Cerebellar nuclear complex (tissue), 1 donor: ENCODE results near the gene ZMIZ1.

ENCODE experiments used
- DNase-seq, 2 experiments: peaks; one replicate each; lab custom pipeline; 2025; lab: John Stamatoyannopoulos, UW

ZMIZ1 gene

GRCh38 chr10:79068562-79069324, at the start of gene ZMIZ1:
Gene ZMIZ1 (plus strand): TSS chr10:79068966. CDS start chr10:79201633, 132,667 bp downstream.
- DNase-seq: peak in 1 of 2 experiments; percentile 25

- no peak for DNase-seq
These were observed 49.2 kb upstream of the ZMIZ1 start for GRCh38 chr10:79019441-79020014.

GRCh38 chr10:79020015-79020491, 48.7 kb upstream of the ZMIZ1 start:
- no peak for DNase-seq

GRCh38 chr10:79020605-79021004, 48.2 kb upstream of the ZMIZ1 start:
- DNase-seq: no peak

GRCh38 chr10:79021331-79021907, 47.3 kb upstream of the ZMIZ1 start:
- DNase-seq: no peak

GRCh38 chr10:79021948-79022499, 46.7 kb upstream of the ZMIZ1 start:
- no peak for DNase-seq

GRCh38 chr10:79022565-79023230, 46.1 kb upstream of the ZMIZ1 start:
- no peak for DNase-seq

GRCh38 chr10:79023240-79024162, 45.3 kb upstream of the ZMIZ1 start:
- no peak for DNase-seq

- DNase-seq: no peak
These were observed 44.5 kb upstream of the ZMIZ1 start for GRCh38 chr10:79024296-79024695.

GRCh38 chr10:79024720-79025198, 44.0 kb upstream of the ZMIZ1 start:
- DNase-seq: no peak

- no peak for DNase-seq
These were observed 43.5 kb upstream of the ZMIZ1 start for GRCh38 chr10:79025199-79025832.

GRCh38 chr10:79026341-79026761, 42.4 kb upstream of the ZMIZ1 start:
- DNase-seq: no peak

GRCh38 chr10:79026806-79027146, 42.0 kb upstream of the ZMIZ1 start:
- no peak for DNase-seq

GRCh38 chr10:79027147-79028055, 41.4 kb upstream of the ZMIZ1 start:
- DNase-seq: no peak

- DNase-seq: no peak
These were observed 40.7 kb upstream of the ZMIZ1 start for GRCh38 chr10:79028056-79028430.

GRCh38 chr10:79028451-79029010, 40.2 kb upstream of the ZMIZ1 start:
- DNase-seq: no peak

- no peak for DNase-seq
These were observed 39.0 kb upstream of the ZMIZ1 start for GRCh38 chr10:79029478-79030390.

GRCh38 chr10:79030705-79031104, 38.1 kb upstream of the ZMIZ1 start:
- DNase-seq: no peak
